ENCODE data around the gene PARD6B. TPM values are rescaled to one million over a fixed set of nuclear protein-coding genes. Genes with fewer than 3 reads are reported as not detected.

PARD6B gene
- polyA plus RNA-seq, 1 donor = 10.9 TPM

GRCh38 chr20:50747275-50747674 lies 15.9 kb downstream of the PARD6B start:
- Histone ChIP-seq H3K4me3 (ENCODE audit: low read length) (no peak overlapping the region), H3K27ac (ENCODE audit: low read length) (peak overlapping the region; percentile 86), H3K36me3 (ENCODE audit: control insufficient read depth, insufficient read depth, low read length) (peaks cover 19% of the 10 kb centered on the region), H3K9me3 (ENCODE audit: control insufficient read depth, low read depth, low read length) (no peaks in the 10 kb centered on the region), H3K4me1 (ENCODE audit: control insufficient read depth, insufficient read depth, low read length) (peaks cover 51% of the 10 kb centered on the region), H3K27me3 (ENCODE audit: control insufficient read depth, insufficient read depth, low read length) (no peaks in the 10 kb centered on the region)
- DNase-seq = no peak
- no CpG with 5 or more reads among the region's 2 CpGs for WGBS (ENCODE audit: insufficient coverage, low lambda C conversion rate)

GRCh38 chr20:50750145-50750671 lies 18.8 kb downstream of the PARD6B start:
- Histone ChIP-seq H3K27ac (ENCODE audit: low read length) (no peak overlapping the region), H3K4me1 (ENCODE audit: control insufficient read depth, insufficient read depth, low read length) (peaks cover 37% of the 10 kb centered on the region), H3K4me3 (ENCODE audit: low read length) (no peak overlapping the region), H3K36me3 (ENCODE audit: control insufficient read depth, insufficient read depth, low read length) (peaks cover 19% of the 10 kb centered on the region), H3K27me3 (ENCODE audit: control insufficient read depth, insufficient read depth, low read length) (no peaks in the 10 kb centered on the region), H3K9me3 (ENCODE audit: control insufficient read depth, low read depth, low read length) (no peaks in the 10 kb centered on the region)
- WGBS (ENCODE audit: insufficient coverage, low lambda C conversion rate) = 100% methylated on average over 4 of the region's 8 CpGs
- DNase-seq = no peak

GRCh38 chr20:50753152-50753551 lies 21.8 kb downstream of the PARD6B start:
- H3K27ac ChIP-seq (ENCODE audit: low read length) = no peak overlapping the region
- H3K4me3 ChIP-seq (ENCODE audit: low read length) = no peak overlapping the region
- H3K9me3 ChIP-seq (ENCODE audit: control insufficient read depth, low read depth, low read length) = no peaks in the 10 kb centered on the region
- no peaks in the 10 kb centered on the region for H3K27me3 ChIP-seq (ENCODE audit: control insufficient read depth, insufficient read depth, low read length)
- DNase-seq = no peak
- H3K36me3 ChIP-seq (ENCODE audit: control insufficient read depth, insufficient read depth, low read length) = peaks cover 16% of the 10 kb centered on the region
- peaks cover 10% of the 10 kb centered on the region for H3K4me1 ChIP-seq (ENCODE audit: control insufficient read depth, insufficient read depth, low read length)
- WGBS (ENCODE audit: insufficient coverage, low lambda C conversion rate) = 96% methylated on average over 3 of the region's 3 CpGs

- Histone ChIP-seq H3K27me3 (ENCODE audit: control insufficient read depth, insufficient read depth, low read length) (no peaks in the 10 kb centered on the region), H3K4me3 (ENCODE audit: low read length) (no peak overlapping the region), H3K9me3 (ENCODE audit: control insufficient read depth, low read depth, low read length) (no peaks in the 10 kb centered on the region), H3K4me1 (ENCODE audit: control insufficient read depth, insufficient read depth, low read length) (peaks cover 3% of the 10 kb centered on the region), H3K27ac (ENCODE audit: low read length) (no peak overlapping the region), H3K36me3 (ENCODE audit: control insufficient read depth, insufficient read depth, low read length) (peaks cover 10% of the 10 kb centered on the region)
- no peak for DNase-seq
- 100% methylated on average over 1 of the region's 4 CpGs for WGBS (ENCODE audit: insufficient coverage, low lambda C conversion rate)
Observed at GRCh38 chr20:50754420-50754819, 23.0 kb downstream of the PARD6B start.

- Histone ChIP-seq H3K36me3 (ENCODE audit: control insufficient read depth, insufficient read depth, low read length) (no peaks in the 10 kb centered on the region), H3K27me3 (ENCODE audit: control insufficient read depth, insufficient read depth, low read length) (no peaks in the 10 kb centered on the region), H3K4me3 (ENCODE audit: low read length) (no peak overlapping the region), H3K4me1 (ENCODE audit: control insufficient read depth, insufficient read depth, low read length) (peaks cover 3% of the 10 kb centered on the region), H3K9me3 (ENCODE audit: control insufficient read depth, low read depth, low read length) (no peaks in the 10 kb centered on the region), H3K27ac (ENCODE audit: low read length) (no peak overlapping the region)
- no CpG with 5 or more reads among the region's 2 CpGs for WGBS (ENCODE audit: insufficient coverage, low lambda C conversion rate)
- DNase-seq = no peak
Observed at GRCh38 chr20:50756447-50756846, 25.1 kb downstream of the PARD6B start.

GRCh38 chr20:50758469-50758868 lies 27.1 kb downstream of the PARD6B start:
- WGBS (ENCODE audit: insufficient coverage, low lambda C conversion rate) = no CpG with 5 or more reads among the region's 5 CpGs
- DNase-seq = no peak
- peaks cover 13% of the 10 kb centered on the region for H3K4me1 ChIP-seq (ENCODE audit: control insufficient read depth, insufficient read depth, low read length)
- no peaks in the 10 kb centered on the region for H3K36me3 ChIP-seq (ENCODE audit: control insufficient read depth, insufficient read depth, low read length)
- H3K4me3 ChIP-seq (ENCODE audit: low read length) = no peak overlapping the region
- no peak overlapping the region for H3K27ac ChIP-seq (ENCODE audit: low read length)
- H3K27me3 ChIP-seq (ENCODE audit: control insufficient read depth, insufficient read depth, low read length) = no peaks in the 10 kb centered on the region
- no peaks in the 10 kb centered on the region for H3K9me3 ChIP-seq (ENCODE audit: control insufficient read depth, low read depth, low read length)

- Histone ChIP-seq H3K36me3 (ENCODE audit: control insufficient read depth, insufficient read depth, low read length) (no peaks in the 10 kb centered on the region), H3K27ac (ENCODE audit: low read length) (no peak overlapping the region), H3K4me3 (ENCODE audit: low read length) (no peak overlapping the region), H3K27me3 (ENCODE audit: control insufficient read depth, insufficient read depth, low read length) (no peaks in the 10 kb centered on the region), H3K9me3 (ENCODE audit: control insufficient read depth, low read depth, low read length) (no peaks in the 10 kb centered on the region), H3K4me1 (ENCODE audit: control insufficient read depth, insufficient read depth, low read length) (peaks cover 16% of the 10 kb centered on the region)
- WGBS (ENCODE audit: insufficient coverage, low lambda C conversion rate) = no CpG with 5 or more reads among the region's 3 CpGs
- no peak for DNase-seq
Observed at GRCh38 chr20:50758992-50759391, 27.6 kb downstream of the PARD6B start.

GRCh38 chr20:50759678-50760077 lies 28.3 kb downstream of the PARD6B start:
- Histone ChIP-seq H3K36me3 (ENCODE audit: control insufficient read depth, insufficient read depth, low read length) (no peaks in the 10 kb centered on the region), H3K4me3 (ENCODE audit: low read length) (no peak overlapping the region), H3K27me3 (ENCODE audit: control insufficient read depth, insufficient read depth, low read length) (no peaks in the 10 kb centered on the region), H3K9me3 (ENCODE audit: control insufficient read depth, low read depth, low read length) (no peaks in the 10 kb centered on the region), H3K27ac (ENCODE audit: low read length) (no peak overlapping the region), H3K4me1 (ENCODE audit: control insufficient read depth, insufficient read depth, low read length) (peaks cover 18% of the 10 kb centered on the region)
- DNase-seq = no peak
- WGBS (ENCODE audit: insufficient coverage, low lambda C conversion rate) = 100% methylated on average over 1 of the region's 5 CpGs

- Histone ChIP-seq H3K36me3 (ENCODE audit: control insufficient read depth, insufficient read depth, low read length) (no peaks in the 10 kb centered on the region), H3K4me3 (ENCODE audit: low read length) (no peak overlapping the region), H3K9me3 (ENCODE audit: control insufficient read depth, low read depth, low read length) (no peaks in the 10 kb centered on the region), H3K27me3 (ENCODE audit: control insufficient read depth, insufficient read depth, low read length) (no peaks in the 10 kb centered on the region), H3K4me1 (ENCODE audit: control insufficient read depth, insufficient read depth, low read length) (peaks cover 20% of the 10 kb centered on the region), H3K27ac (ENCODE audit: low read length) (peak overlapping the region; percentile 56)
- no CpG with 5 or more reads among the region's 6 CpGs for WGBS (ENCODE audit: insufficient coverage, low lambda C conversion rate)
- no peak for DNase-seq
Observed at GRCh38 chr20:50762045-50762422, 30.7 kb downstream of the PARD6B start.

- H3K9me3 ChIP-seq (ENCODE audit: control insufficient read depth, low read depth, low read length) = no peaks in the 10 kb centered on the region
- peaks cover 22% of the 10 kb centered on the region for H3K4me1 ChIP-seq (ENCODE audit: control insufficient read depth, insufficient read depth, low read length)
- no peak for DNase-seq
- no peaks in the 10 kb centered on the region for H3K36me3 ChIP-seq (ENCODE audit: control insufficient read depth, insufficient read depth, low read length)
- H3K4me3 ChIP-seq (ENCODE audit: low read length) = no peak overlapping the region
- H3K27ac ChIP-seq (ENCODE audit: low read length) = peak overlapping the region; percentile 56
- no CpG with 5 or more reads among the region's 12 CpGs for WGBS (ENCODE audit: insufficient coverage, low lambda C conversion rate)
- no peaks in the 10 kb centered on the region for H3K27me3 ChIP-seq (ENCODE audit: control insufficient read depth, insufficient read depth, low read length)
Observed at GRCh38 chr20:50762435-50763220, 31.2 kb downstream of the PARD6B start.
